ENCODE data around the gene SAMHD1.
"Not testable (repeated sequence)": the region's sequence is repeated elsewhere in the genome, so short reads cannot be mapped to it uniquely, and the experiment has no call there.

Gene SAMHD1

GRCh38 chr20:36927704-36928103 is 23.8 kb downstream of the SAMHD1 start:
- H3K27me3 ChIP-seq (ENCODE audit: control insufficient read depth in 1 of 2, insufficient read depth in 2 of 2, low read length in 2 of 2), result no peaks in the 10 kb centered on the region
- H3K9ac ChIP-seq (ENCODE audit: low read length), result no peak overlapping the region
- no peaks in the 10 kb centered on the region for H3K4me1 ChIP-seq (ENCODE audit: insufficient read depth, low read length)
- no peak overlapping the region for H3K4me3 ChIP-seq (ENCODE audit: low read depth in 1 of 2, low read length in 2 of 2)
- H3K36me3 ChIP-seq (ENCODE audit: insufficient read depth, low read length), result peaks cover 15% of the 10 kb centered on the region
- no peak overlapping the region for H3K27ac ChIP-seq (ENCODE audit: low read depth, low read length)
- H3K9me3 ChIP-seq (ENCODE audit: low read length), result no peaks in the 10 kb centered on the region

- H3K27me3 ChIP-seq (ENCODE audit: control insufficient read depth in 1 of 2, insufficient read depth in 2 of 2, low read length in 2 of 2), result no peaks in the 10 kb centered on the region
- peaks cover 15% of the 10 kb centered on the region for H3K36me3 ChIP-seq (ENCODE audit: insufficient read depth, low read length)
- no peak overlapping the region for H3K27ac ChIP-seq (ENCODE audit: low read depth, low read length)
- no peak overlapping the region for H3K9ac ChIP-seq (ENCODE audit: low read length)
- no peaks in the 10 kb centered on the region for H3K9me3 ChIP-seq (ENCODE audit: low read length)
- H3K4me3 ChIP-seq (ENCODE audit: low read depth in 1 of 2, low read length in 2 of 2), result no peak overlapping the region
- H3K4me1 ChIP-seq (ENCODE audit: insufficient read depth, low read length), result no peaks in the 10 kb centered on the region
These were observed 24.8 kb downstream of the SAMHD1 start for GRCh38 chr20:36926653-36927200.

- Histone ChIP-seq H3K4me3 (ENCODE audit: low read depth in 1 of 2, low read length in 2 of 2) (no peak overlapping the region), H3K27me3 (ENCODE audit: control insufficient read depth in 1 of 2, insufficient read depth in 2 of 2, low read length in 2 of 2) (no peaks in the 10 kb centered on the region), H3K9ac (ENCODE audit: low read length) (no peak overlapping the region), H3K36me3 (ENCODE audit: insufficient read depth, low read length) (peaks cover 8% of the 10 kb centered on the region), H3K9me3 (ENCODE audit: low read length) (no peaks in the 10 kb centered on the region), H3K4me1 (ENCODE audit: insufficient read depth, low read length) (no peaks in the 10 kb centered on the region), H3K27ac (ENCODE audit: low read depth, low read length) (no peak overlapping the region)
These were observed 26.3 kb downstream of the SAMHD1 start for GRCh38 chr20:36925234-36925633.

GRCh38 chr20:36924167-36925045 is 27.1 kb downstream of the SAMHD1 start:
- H3K27me3 ChIP-seq (ENCODE audit: control insufficient read depth in 1 of 2, insufficient read depth in 2 of 2, low read length in 2 of 2), result no peaks in the 10 kb centered on the region
- H3K9ac ChIP-seq (ENCODE audit: low read length), result no peak overlapping the region
- H3K9me3 ChIP-seq (ENCODE audit: low read length), result no peaks in the 10 kb centered on the region
- H3K27ac ChIP-seq (ENCODE audit: low read depth, low read length), result no peak overlapping the region
- H3K4me1 ChIP-seq (ENCODE audit: insufficient read depth, low read length), result no peaks in the 10 kb centered on the region
- H3K36me3 ChIP-seq (ENCODE audit: insufficient read depth, low read length), result peaks cover 8% of the 10 kb centered on the region
- no peak overlapping the region for H3K4me3 ChIP-seq (ENCODE audit: low read depth in 1 of 2, low read length in 2 of 2)

- Histone ChIP-seq H3K9me3 (ENCODE audit: low read length) (no peaks in the 10 kb centered on the region), H3K27ac (ENCODE audit: low read depth, low read length) (no peak overlapping the region), H3K4me3 (ENCODE audit: low read depth in 1 of 2, low read length in 2 of 2) (no peak overlapping the region), H3K27me3 (ENCODE audit: control insufficient read depth in 1 of 2, insufficient read depth in 2 of 2, low read length in 2 of 2) (no peaks in the 10 kb centered on the region), H3K36me3 (ENCODE audit: insufficient read depth, low read length) (no peaks in the 10 kb centered on the region), H3K4me1 (ENCODE audit: insufficient read depth, low read length) (no peaks in the 10 kb centered on the region), H3K9ac (ENCODE audit: low read length) (no peak overlapping the region)
These were observed 31.2 kb downstream of the SAMHD1 start for GRCh38 chr20:36920334-36920730.

- no peak overlapping the region for H3K27ac ChIP-seq (ENCODE audit: low read depth, low read length)
- no peaks in the 10 kb centered on the region for H3K27me3 ChIP-seq (ENCODE audit: control insufficient read depth in 1 of 2, insufficient read depth in 2 of 2, low read length in 2 of 2)
- no peaks in the 10 kb centered on the region for H3K9me3 ChIP-seq (ENCODE audit: low read length)
- H3K4me1 ChIP-seq (ENCODE audit: insufficient read depth, low read length), result no peaks in the 10 kb centered on the region
- H3K36me3 ChIP-seq (ENCODE audit: insufficient read depth, low read length), result peaks cover 3% of the 10 kb centered on the region
- H3K4me3 ChIP-seq (ENCODE audit: low read depth in 1 of 2, low read length in 2 of 2), result no peak overlapping the region
- no peak overlapping the region for H3K9ac ChIP-seq (ENCODE audit: low read length)
These were observed 31.7 kb downstream of the SAMHD1 start for GRCh38 chr20:36919715-36920333.

GRCh38 chr20:36917943-36918342 is 33.6 kb downstream of the SAMHD1 start:
- Histone ChIP-seq H3K27me3 (ENCODE audit: control insufficient read depth in 1 of 2, insufficient read depth in 2 of 2, low read length in 2 of 2) (no peaks in the 10 kb centered on the region), H3K9ac (ENCODE audit: low read length) (no peak overlapping the region), H3K4me3 (ENCODE audit: low read depth in 1 of 2, low read length in 2 of 2) (no peak overlapping the region), H3K9me3 (ENCODE audit: low read length) (no peaks in the 10 kb centered on the region), H3K4me1 (ENCODE audit: insufficient read depth, low read length) (no peaks in the 10 kb centered on the region), H3K36me3 (ENCODE audit: insufficient read depth, low read length) (peaks cover 5% of the 10 kb centered on the region), H3K27ac (ENCODE audit: low read depth, low read length) (no peak overlapping the region)

GRCh38 chr20:36917240-36917639 is 34.3 kb downstream of the SAMHD1 start:
- Histone ChIP-seq H3K36me3 (ENCODE audit: insufficient read depth, low read length) (peaks cover 5% of the 10 kb centered on the region), H3K27me3 (ENCODE audit: control insufficient read depth in 1 of 2, insufficient read depth in 2 of 2, low read length in 2 of 2) (no peaks in the 10 kb centered on the region), H3K27ac (ENCODE audit: low read depth, low read length) (no peak overlapping the region)

GRCh38 chr20:36916199-36916598 is 35.3 kb downstream of the SAMHD1 start:
- H3K4me3 ChIP-seq (ENCODE audit: low read depth in 1 of 2, low read length in 2 of 2), result no peak overlapping the region
- H3K4me1 ChIP-seq (ENCODE audit: insufficient read depth, low read length), result no peaks in the 10 kb centered on the region
- no peaks in the 10 kb centered on the region for H3K27me3 ChIP-seq (ENCODE audit: control insufficient read depth in 1 of 2, insufficient read depth in 2 of 2, low read length in 2 of 2)
- H3K36me3 ChIP-seq (ENCODE audit: insufficient read depth, low read length), result peaks cover 5% of the 10 kb centered on the region
- no peak overlapping the region for H3K9ac ChIP-seq (ENCODE audit: low read length)
- H3K27ac ChIP-seq (ENCODE audit: low read depth, low read length), result no peak overlapping the region
- no peaks in the 10 kb centered on the region for H3K9me3 ChIP-seq (ENCODE audit: low read length)

More at GRCh38 chr20:36917240-36917639, 34.3 kb downstream of the SAMHD1 start:
- Histone ChIP-seq H3K9ac (ENCODE audit: low read length) (no peak overlapping the region), H3K4me1 (ENCODE audit: insufficient read depth, low read length) (no peaks in the 10 kb centered on the region), H3K4me3 (ENCODE audit: low read depth in 1 of 2, low read length in 2 of 2) (no peak overlapping the region), H3K9me3 (ENCODE audit: low read length) (no peaks in the 10 kb centered on the region)

- Histone ChIP-seq H3K4me1 (ENCODE audit: insufficient read depth, low read length) (no peaks in the 10 kb centered on the region), H3K27ac (ENCODE audit: low read depth, low read length) (no peak overlapping the region), H3K36me3 (ENCODE audit: insufficient read depth, low read length) (peaks cover 12% of the 10 kb centered on the region), H3K9ac (ENCODE audit: low read length) (no peak overlapping the region), H3K27me3 (ENCODE audit: control insufficient read depth in 1 of 2, insufficient read depth in 2 of 2, low read length in 2 of 2) (no peaks in the 10 kb centered on the region), H3K4me3 (ENCODE audit: low read depth in 1 of 2, low read length in 2 of 2) (no peak overlapping the region), H3K9me3 (ENCODE audit: low read length) (no peaks in the 10 kb centered on the region)
These were observed 42.9 kb downstream of the SAMHD1 start for GRCh38 chr20:36908603-36909002.

- H3K9ac ChIP-seq (ENCODE audit: low read length); H3K4me1 ChIP-seq (ENCODE audit: insufficient read depth, low read length); H3K4me3 ChIP-seq (ENCODE audit: low read depth in 1 of 2, low read length in 2 of 2); H3K9me3 ChIP-seq (ENCODE audit: low read length); H3K27ac ChIP-seq (ENCODE audit: low read depth, low read length); H3K27me3 ChIP-seq (ENCODE audit: control insufficient read depth in 1 of 2, insufficient read depth in 2 of 2, low read length in 2 of 2): not testable (repeated sequence)
- H3K36me3 ChIP-seq (ENCODE audit: insufficient read depth, low read length), result peaks cover 12% of the 10 kb centered on the region
These were observed 45.4 kb downstream of the SAMHD1 start for GRCh38 chr20:36906086-36906485.

All from muscle layer of colon (tissue), 2 donors.